NOMO-1 (cell line): Measurements from ENCODE around the gene DNAJA3.
A peak's percentile ranks its signal among the peaks of the same experiment; 100 is the strongest.

Source experiments
- DNase-seq, 2 experiments: peaks; one replicate each; lab custom pipeline; 2025; ENCODE audit not compliant: unreplicated experiment in 2 of 2; lab: John Stamatoyannopoulos, UW

DNAJA3 gene

GRCh38 chr16:4425378-4426020 lies at the start of gene DNAJA3:
DNAJA3 (plus strand) TSS chr16:4425868; CDS start chr16:4425882, 14 bp downstream.
- DNase-seq: peak; percentile 93 to 94

DNA sequence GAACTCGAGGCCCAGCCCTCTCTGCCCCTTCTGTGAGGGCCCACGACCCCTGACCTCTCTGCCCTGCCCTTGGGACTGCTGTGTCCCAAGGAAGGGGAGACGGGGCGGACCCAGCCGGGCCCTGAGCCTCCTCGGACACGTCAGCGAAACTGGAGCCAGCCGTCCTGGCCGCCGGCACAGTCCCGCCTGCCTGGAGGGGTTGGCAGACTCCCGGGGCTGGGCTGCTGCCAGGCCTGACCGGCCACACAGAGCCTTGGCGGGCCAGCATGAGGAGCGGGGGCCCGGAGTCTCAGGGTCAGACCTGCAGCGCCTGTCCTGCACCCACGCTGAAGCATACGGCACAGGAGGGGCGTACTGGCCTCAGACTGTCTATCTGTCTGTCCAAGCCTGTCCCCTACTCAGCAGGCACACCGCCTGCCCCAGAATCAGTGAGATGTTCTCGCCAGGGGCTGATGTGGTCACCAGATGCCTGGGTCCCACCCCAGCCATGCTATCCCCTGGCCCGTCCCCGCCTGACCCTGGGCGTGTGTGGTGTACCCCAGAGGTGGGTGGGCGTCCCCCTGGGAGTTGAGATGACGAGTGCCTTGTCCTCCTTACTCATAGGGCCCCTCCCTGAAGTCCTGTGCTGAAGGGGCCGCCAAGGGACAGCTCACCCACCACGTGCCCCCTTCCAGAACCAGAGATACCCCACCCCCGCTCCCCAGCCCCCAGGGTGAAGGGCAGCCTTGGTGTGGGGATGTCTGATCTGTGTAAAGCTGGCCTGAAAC lies 49.4 kb upstream of the DNAJA3 start:
- DNase-seq: no peak

GRCh38 chr16:4376893-4377572 lies 48.6 kb upstream of the DNAJA3 start:
- DNase-seq: no peak

- no peak for DNase-seq
Measured at GRCh38 chr16:4377573-4378154, 48.0 kb upstream of the DNAJA3 start.

GRCh38 chr16:4378161-4378666 lies 47.5 kb upstream of the DNAJA3 start:
- no peak for DNase-seq

DNA sequence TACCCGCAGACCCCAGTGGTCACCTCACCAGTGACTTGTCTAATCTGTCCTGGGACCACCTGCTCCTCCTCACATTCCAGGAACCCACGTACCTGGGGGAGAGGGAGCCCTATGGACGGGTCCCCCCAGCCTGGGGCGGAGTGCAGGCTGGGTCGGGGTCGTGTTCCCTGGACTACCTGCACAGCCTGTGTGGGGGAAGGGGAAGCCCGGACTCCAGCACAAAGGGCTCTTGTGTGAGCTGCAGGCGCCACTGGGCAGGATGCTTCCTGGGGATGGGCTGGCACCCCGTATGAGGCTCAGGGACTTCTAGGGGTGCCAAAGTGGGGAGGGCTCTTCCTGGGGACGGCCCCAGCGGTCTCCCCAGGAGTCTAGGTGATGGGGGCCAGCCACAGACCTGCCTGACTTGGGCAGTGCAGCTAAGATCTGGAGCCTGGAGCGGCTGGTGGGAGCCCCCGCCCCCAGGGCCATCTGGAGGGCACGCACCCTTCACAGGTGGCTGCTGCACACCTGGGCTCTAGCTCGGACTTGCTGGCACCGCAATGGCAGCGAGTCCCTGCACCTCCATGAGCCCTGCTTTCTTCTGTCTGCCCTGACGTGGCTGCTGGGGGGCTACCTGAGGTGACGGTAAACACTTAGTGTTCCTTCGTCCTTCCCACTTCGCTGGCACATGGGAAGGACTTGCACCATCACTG lies 46.5 kb upstream of the DNAJA3 start:
- no peak for DNase-seq

- DNase-seq: no peak
Measured at GRCh38 chr16:4380119-4381063, 45.3 kb upstream of the DNAJA3 start.

DNA sequence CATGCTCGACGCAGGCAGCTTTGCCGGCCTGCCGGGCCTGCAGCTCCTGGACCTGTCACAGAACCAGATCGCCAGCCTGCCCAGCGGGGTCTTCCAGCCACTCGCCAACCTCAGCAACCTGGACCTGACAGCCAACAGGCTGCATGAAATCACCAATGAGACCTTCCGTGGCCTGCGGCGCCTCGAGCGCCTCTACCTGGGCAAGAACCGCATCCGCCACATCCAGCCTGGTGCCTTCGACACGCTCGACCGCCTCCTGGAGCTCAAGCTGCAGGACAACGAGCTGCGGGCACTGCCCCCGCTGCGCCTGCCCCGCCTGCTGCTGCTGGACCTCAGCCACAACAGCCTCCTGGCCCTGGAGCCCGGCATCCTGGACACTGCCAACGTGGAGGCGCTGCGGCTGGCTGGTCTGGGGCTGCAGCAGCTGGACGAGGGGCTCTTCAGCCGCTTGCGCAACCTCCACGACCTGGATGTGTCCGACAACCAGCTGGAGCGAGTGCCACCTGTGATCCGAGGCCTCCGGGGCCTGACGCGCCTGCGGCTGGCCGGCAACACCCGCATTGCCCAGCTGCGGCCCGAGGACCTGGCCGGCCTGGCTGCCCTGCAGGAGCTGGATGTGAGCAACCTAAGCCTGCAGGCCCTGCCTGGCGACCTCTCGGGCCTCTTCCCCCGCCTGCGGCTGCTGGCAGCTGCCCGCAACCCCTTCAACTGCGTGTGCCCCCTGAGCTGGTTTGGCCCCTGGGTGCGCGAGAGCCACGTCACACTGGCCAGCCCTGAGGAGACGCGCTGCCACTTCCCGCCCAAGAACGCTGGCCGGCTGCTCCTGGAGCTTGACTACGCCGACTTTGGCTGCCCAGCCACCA lies 44.4 kb upstream of the DNAJA3 start:
- no peak for DNase-seq

GRCh38 chr16:4381935-4382794 lies 43.5 kb upstream of the DNAJA3 start:
- no peak for DNase-seq

DNA sequence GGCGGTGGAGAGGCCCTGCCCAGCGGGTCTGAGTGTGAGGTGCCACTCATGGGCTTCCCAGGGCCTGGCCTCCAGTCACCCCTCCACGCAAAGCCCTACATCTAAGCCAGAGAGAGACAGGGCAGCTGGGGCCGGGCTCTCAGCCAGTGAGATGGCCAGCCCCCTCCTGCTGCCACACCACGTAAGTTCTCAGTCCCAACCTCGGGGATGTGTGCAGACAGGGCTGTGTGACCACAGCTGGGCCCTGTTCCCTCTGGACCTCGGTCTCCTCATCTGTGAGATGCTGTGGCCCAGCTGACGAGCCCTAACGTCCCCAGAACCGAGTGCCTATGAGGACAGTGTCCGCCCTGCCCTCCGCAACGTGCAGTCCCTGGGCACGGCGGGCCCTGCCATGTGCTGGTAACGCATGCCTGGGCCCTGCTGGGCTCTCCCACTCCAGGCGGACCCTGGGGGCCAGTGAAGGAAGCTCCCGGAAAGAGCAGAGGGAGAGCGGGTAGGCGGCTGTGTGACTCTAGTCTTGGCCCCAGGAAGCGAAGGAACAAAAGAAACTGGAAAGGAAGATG lies 42.8 kb upstream of the DNAJA3 start:
- DNase-seq: no peak

- DNase-seq: no peak
Measured at GRCh38 chr16:4383591-4384444, 41.9 kb upstream of the DNAJA3 start.

DNA sequence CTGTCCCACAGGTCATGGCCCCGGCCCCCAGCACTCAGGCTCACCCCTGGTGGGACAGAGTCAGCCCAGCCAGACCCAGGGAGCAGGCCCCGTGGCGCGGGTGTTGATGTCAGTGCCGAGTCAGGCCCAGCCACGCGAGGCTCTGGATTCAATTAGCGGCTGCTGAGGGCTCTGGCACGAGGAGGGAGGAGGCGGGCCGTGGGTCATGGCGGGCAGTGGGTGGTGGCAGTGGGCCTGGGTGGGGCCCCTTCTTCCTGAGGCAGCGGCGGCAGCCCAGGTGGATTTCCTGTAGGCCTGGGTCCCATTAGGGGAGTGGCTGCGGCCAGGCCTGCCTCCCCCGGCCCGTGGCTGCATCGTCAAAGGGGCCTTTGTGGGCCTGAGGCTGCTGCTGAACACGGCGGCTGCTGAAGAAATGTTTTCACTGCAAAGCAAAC lies 41.1 kb upstream of the DNAJA3 start:
- DNase-seq: no peak

DNA sequence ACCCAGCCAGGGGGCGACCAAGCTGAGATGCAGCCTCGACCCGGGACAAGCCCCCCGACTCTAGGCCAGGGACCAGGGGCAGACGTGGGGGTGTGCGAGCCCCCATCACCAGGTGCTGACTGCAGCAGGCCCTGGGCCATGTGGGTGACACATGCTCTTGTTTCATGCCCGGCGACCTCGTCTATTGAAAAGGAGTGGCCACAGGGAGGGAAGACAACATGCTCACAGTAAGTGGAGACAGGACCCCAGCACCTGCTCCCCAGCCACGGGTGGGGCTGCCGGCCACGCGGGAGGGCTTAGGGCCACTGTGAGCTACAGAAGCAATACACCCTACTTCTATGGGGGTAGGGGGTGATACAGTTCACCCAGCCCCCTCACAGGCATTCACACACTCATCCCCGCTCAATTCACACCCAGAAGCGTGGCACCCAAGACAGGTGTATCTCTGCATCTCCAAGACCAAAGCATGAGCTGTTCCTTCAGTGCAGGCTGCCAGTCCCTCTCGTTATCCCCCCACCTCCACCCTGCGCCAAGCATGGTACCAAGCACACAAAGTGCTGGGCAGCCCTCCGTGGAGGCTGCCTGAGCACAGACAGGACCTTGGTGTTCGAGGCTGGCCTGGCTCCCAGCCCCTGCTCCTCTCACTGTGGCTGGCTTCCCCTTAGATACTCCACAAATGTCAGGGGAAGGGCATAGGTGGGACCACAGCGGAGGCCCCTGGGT lies 40.4 kb upstream of the DNAJA3 start:
- no peak for DNase-seq

DNA sequence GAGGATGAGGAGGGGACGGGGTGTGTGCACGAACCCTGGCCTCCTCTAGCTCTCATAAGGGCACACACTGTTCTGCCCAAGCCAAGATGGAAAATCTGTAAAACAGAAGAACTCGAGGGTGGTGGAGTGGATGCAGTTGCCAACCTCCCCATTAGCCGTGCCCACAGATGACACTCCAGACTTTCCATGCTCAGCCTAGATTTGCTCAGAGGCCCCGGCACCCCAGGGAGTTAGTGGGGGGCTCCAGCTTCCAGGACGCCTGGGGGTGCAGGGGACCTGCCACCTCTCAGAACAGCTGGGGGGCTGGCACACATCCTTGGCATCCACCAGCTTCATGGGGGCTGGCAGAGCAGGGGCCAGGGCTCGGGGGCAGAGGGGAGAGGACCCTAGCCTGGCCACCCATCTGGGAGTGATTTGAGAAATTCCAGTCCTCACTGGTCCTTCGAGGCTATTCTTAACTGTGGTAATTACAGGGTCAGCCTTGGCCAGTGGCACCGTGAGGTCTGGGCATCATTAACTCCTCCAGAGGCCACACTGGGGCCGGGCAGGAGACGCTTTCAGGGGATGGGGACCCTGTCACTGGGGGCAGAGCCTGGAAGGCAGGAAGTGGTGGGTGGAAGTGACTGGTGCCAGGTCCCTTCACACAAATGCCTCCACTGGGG lies 39.7 kb upstream of the DNAJA3 start:
- DNase-seq: no peak

DNA sequence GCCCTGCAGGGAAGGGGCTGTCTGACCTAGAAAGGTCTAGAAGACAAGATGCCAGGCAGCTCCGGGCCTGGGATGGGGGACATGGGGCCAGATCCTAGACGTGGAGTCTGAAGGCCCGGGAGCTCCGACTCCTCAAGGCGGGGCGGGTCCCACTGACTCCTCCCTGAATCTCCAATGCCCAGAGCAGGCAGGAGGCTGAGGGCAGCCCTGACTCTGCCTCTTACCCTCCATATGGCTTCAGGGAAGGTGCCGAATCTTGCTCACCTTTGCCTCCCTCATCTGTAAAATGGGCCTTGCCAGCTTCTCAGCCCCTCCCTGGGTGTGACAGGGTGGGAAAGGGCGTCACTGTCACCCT lies 39.2 kb upstream of the DNAJA3 start:
- no peak for DNase-seq
